SK-N-SH (cell line): ENCODE results near the gene PCDHGA2. TPM values are rescaled to one million over a fixed set of nuclear protein-coding genes. Genes with fewer than 3 reads are reported as not detected.
A peak's percentile ranks its signal among the peaks of the same experiment; 100 is the strongest.

Experiments
- CTCF ChIA-PET: fragments of 300-600, 350-600 bp; formaldehyde crosslinking; extraction: SDS; loops from one replicate; lab custom pipeline; 2021; lab: Yijun Ruan, JAX
- POLR2A ChIA-PET: fragments of 350-600 bp; sonication (Branson Sonifier 250); formaldehyde crosslinking; extraction: SDS; loops from one replicate; lab custom pipeline; 2020; ENCODE audit warnings: antibody characterized with exemption, inconsistent platforms; lab: Yijun Ruan, JAX
- DNase-seq: peaks from one replicate; pipeline ENCODE4 v3.0.0; 2012
- H2AFZ ChIP-seq: fragments of 200-600 bp; sonication (generic); 2 replicates; pipeline ENCODE4 v1.8.1; 2016; ENCODE audit warnings: antibody characterized with exemption, mild to moderate bottlenecking, low read depth
- H3F3A ChIP-seq: fragments of 200-600 bp; sonication (generic); replicated peaks from 2 replicates; pipeline ENCODE3; 2016; ENCODE audit warnings: antibody characterized with exemption, mild to moderate bottlenecking; ENCODE audit not compliant: insufficient read depth
- H3K27ac ChIP-seq, 2 experiments: fragments of 200-500 bp in 1 of 2; fragments of 200-600 bp in 1 of 2; sonication (Bioruptor generic) in 1 of 2; sonication (generic), shearing (Covaris generic) in 1 of 2; 2 replicates each; pipeline versions ENCODE4 v1.5.1 to v1.6.1; 2014 to 2016; ENCODE audit warnings: low read depth in 2 of 2, inconsistent platforms in 1 of 2, low read length in 1 of 2, mild to moderate bottlenecking in 1 of 2, mixed read lengths in 1 of 2
- H3K27me3 ChIP-seq: fragments of 200-600 bp; sonication (generic), shearing (Covaris generic); 2 replicates; pipeline ENCODE4 v1.6.1; 2016; ENCODE audit warnings: mixed run types; ENCODE audit not compliant: insufficient read depth
- H3K36me3 ChIP-seq, 2 experiments: fragments of 200-500 bp in 1 of 2; fragments of 200-600 bp in 1 of 2; sonication (Bioruptor generic) in 1 of 2; sonication (generic) in 1 of 2; replicated peaks in 1 of 2; 2 replicates each; pipeline versions ENCODE3 to v1.5.1; 2014 to 2016; ENCODE audit warnings: low read length in 1 of 2, mild to moderate bottlenecking in 1 of 2; ENCODE audit not compliant: insufficient read depth in 2 of 2, control insufficient read depth in 1 of 2
- H3K4me1 ChIP-seq, 2 experiments: fragments of 200-500 bp in 1 of 2; fragments of 200-600 bp in 1 of 2; sonication (Bioruptor generic) in 1 of 2; sonication (generic), shearing (Covaris generic) in 1 of 2; 2 replicates each; pipeline versions ENCODE4 v1.5.1 to v1.6.1; 2014 to 2016; ENCODE audit warnings: low read depth in 1 of 2, low read length in 1 of 2, mixed run types in 1 of 2; ENCODE audit not compliant: insufficient read depth in 2 of 2, control insufficient read depth in 1 of 2
- H3K4me2 ChIP-seq: fragments of 200-600 bp; sonication (generic), shearing (Covaris generic); 2 replicates; pipeline ENCODE4 v1.6.1; 2017; ENCODE audit warnings: mixed run types
- H3K4me3 ChIP-seq, 2 experiments: fragments of 200-500 bp in 1 of 2; fragments of 200-600 bp in 1 of 2; sonication (Bioruptor generic) in 1 of 2; sonication (generic), shearing (Covaris generic) in 1 of 2; 2 replicates each; pipeline versions ENCODE4 v1.5.1 to v1.8.1; 2014 to 2016; ENCODE audit warnings: low read depth in 2 of 2, inconsistent platforms in 1 of 2, low read length in 1 of 2, mild to moderate bottlenecking in 1 of 2, mixed read lengths in 1 of 2, moderate library complexity in 1 of 2
- H3K79me2 ChIP-seq: fragments of 200-600 bp; sonication (generic); 2 replicates; pipeline ENCODE4 v1.8.1; 2017; ENCODE audit warnings: mild to moderate bottlenecking; ENCODE audit not compliant: insufficient read depth
- H3K9ac ChIP-seq: fragments of 200-600 bp; sonication (generic); 2 replicates; pipeline ENCODE4 v1.6.1; 2017; ENCODE audit warnings: mixed run types
- H3K9me2 ChIP-seq: fragments of 200-600 bp; sonication (generic); 2 replicates; pipeline ENCODE4 v1.6.1; 2017; ENCODE audit warnings: mixed run types
- H3K9me3 ChIP-seq: fragments of 200-600 bp; sonication (generic); 2 replicates; pipeline ENCODE4 v1.6.1; 2017; ENCODE audit warnings: mixed run types, mild to moderate bottlenecking, moderate library complexity
- H4K20me1 ChIP-seq: fragments of 200-600 bp; sonication (generic); 2 replicates; pipeline ENCODE4 v1.6.1; 2017; ENCODE audit warnings: mild to moderate bottlenecking, mixed run types; ENCODE audit not compliant: insufficient read depth
- CHD2 ChIP-seq: fragments of 150-350 bp; IDR thresholded peaks from 2 replicates; pipeline ENCODE4 v1.6.1; 2018; ENCODE audit warnings: low read length; ENCODE audit not compliant: partially characterized antibody
- CTCF ChIP-seq: fragments of 200-600 bp; sonication (generic); IDR thresholded peaks from 2 replicates; pipeline ENCODE4 v1.6.1; 2017; ENCODE audit warnings: antibody characterized with exemption, mild to moderate bottlenecking, moderate library complexity
- ELF1 ChIP-seq: IDR thresholded peaks from 2 replicates; pipeline ENCODE4 v1.4.0; 2012
- EZH2phosphoT487 ChIP-seq: fragments of 200-600 bp; sonication (generic); IDR thresholded peaks from 2 replicates; pipeline ENCODE4 v1.6.1; 2017; ENCODE audit warnings: low read depth, mixed run types, mild to moderate bottlenecking, antibody characterized with exemption, moderate library complexity, borderline replicate concordance
- FOSL2 ChIP-seq: IDR thresholded peaks from 2 replicates; pipeline ENCODE4 v1.4.0; 2012; ENCODE audit warnings: low read depth, mild to moderate bottlenecking, moderate library complexity, borderline replicate concordance
- FOXJ3 ChIP-seq: sonication (generic); formaldehyde crosslinking; IDR thresholded peaks from 2 replicates; pipeline ENCODE4 v1.5.1; 2020; ENCODE audit warnings: mild to moderate bottlenecking, missing genetic modification reagents
- GABPA ChIP-seq: IDR thresholded peaks from 2 replicates; pipeline ENCODE4 v1.4.0; 2012; ENCODE audit warnings: low read depth, mild to moderate bottlenecking
- MAX ChIP-seq: IDR thresholded peaks from 2 replicates; pipeline ENCODE4 v1.4.0; 2012; ENCODE audit warnings: low read depth
- MEF2A ChIP-seq: IDR thresholded peaks from 2 replicates; pipeline ENCODE4 v1.4.0; 2012; ENCODE audit warnings: low read depth, borderline replicate concordance
- RAD21 ChIP-seq: IDR thresholded peaks from 2 replicates; pipeline ENCODE4 v1.6.1; 2012; ENCODE audit warnings: mild to moderate bottlenecking, low read length
- RCOR1 ChIP-seq: fragments of 150-350 bp; IDR thresholded peaks from 2 replicates; pipeline ENCODE4 v1.6.1; 2017; ENCODE audit warnings: antibody characterized with exemption, low read length
- RFX5 ChIP-seq: IDR thresholded peaks from 2 replicates; pipeline ENCODE4 v1.6.1; 2012; ENCODE audit warnings: mild to moderate bottlenecking, improper control_type of control experiment, low read length
- RXRA ChIP-seq: IDR thresholded peaks from 2 replicates; pipeline ENCODE4 v1.4.0; 2012; ENCODE audit warnings: low read depth, mild to moderate bottlenecking, borderline replicate concordance
- SMC3 ChIP-seq: IDR thresholded peaks from 2 replicates; pipeline ENCODE4 v1.6.1; 2012; ENCODE audit warnings: low read depth, low read length, improper control_type of control experiment
- TAF1 ChIP-seq: IDR thresholded peaks from 2 replicates; pipeline ENCODE4 v1.6.1; 2012; ENCODE audit warnings: low read depth, mild to moderate bottlenecking, low read length, moderate library complexity, borderline replicate concordance
- TEAD4 ChIP-seq: IDR thresholded peaks from 2 replicates; pipeline ENCODE4 v1.4.0; 2012; ENCODE audit warnings: mild to moderate bottlenecking, borderline replicate concordance; ENCODE audit not compliant: insufficient read depth
- USF1 ChIP-seq: IDR thresholded peaks from 2 replicates; pipeline ENCODE4 v1.4.0; 2012; ENCODE audit warnings: low read depth, borderline replicate concordance
- USF2 ChIP-seq: fragments of 150-350 bp; IDR thresholded peaks from 2 replicates; pipeline ENCODE4 v1.6.1; 2017; ENCODE audit warnings: antibody characterized with exemption, low read length, low read depth, borderline replicate concordance
- ZBTB33 ChIP-seq: IDR thresholded peaks from 2 replicates; pipeline ENCODE4 v1.4.0; 2012; ENCODE audit warnings: low read depth, borderline replicate concordance
- WGBS: methylation state at CpG from one replicate; pipeline ENCODE4 v1.1.6; 2017; ENCODE audit warnings: low lambda C conversion rate; 5-methylcytosine and 5-hydroxymethylcytosine counted together
- polyA plus RNA-seq, 3 experiments: library from polyadenylated mRNA; depleted of rRNA; stranded (reverse); fragments of >200 nt; gene quantifications; 2 replicates each; pipeline ENCODE4 v1.2.3, GENCODE V29; 2012

PCDHGA2 gene
- polyA plus RNA-seq, 1 of the 3 experiments (the other 2 are of a cell fraction), result 1.4 TPM

- no peak for TF ChIP-seq EZH2phosphoT487
- no peak for TF ChIP-seq GABPA
- no peak for TF ChIP-seq RCOR1
- no peak for TF ChIP-seq CHD2
These were observed 13.0 kb downstream of the PCDHGA2 start (continued) for GRCh38 chr5:141351591-141351990.

- Histone ChIP-seq H3K4me1 (no peaks in the 10 kb centered on the region), H3K4me3 (peak within 1 kb of the TSS in 1 of 2 experiments; percentile 28; a peak in 2 of 4 replicates), H3K27me3 (no peaks in the 10 kb centered on the region), H3F3A (no peaks in the 10 kb centered on the region), H3K4me2 (no peak within 1 kb of the TSS), H3K9me2 (no peaks in the 10 kb centered on the region), H2AFZ (0 out of 2 replicates have a peak within 1 kb of the TSS, but pooled peaks have one; percentile 13), H3K79me2 (no peaks in the 10 kb centered on the region), H3K9ac (no peak within 1 kb of the TSS), H3K27ac (no peak within 1 kb of the TSS), H4K20me1 (no peaks in the 10 kb centered on the region), H3K9me3 (no peaks in the 10 kb centered on the region; the same call in 1 of the 2 replicates), H3K36me3 (no peaks in the 10 kb centered on the region)
- DNase-seq, result no peak
- ChIA-PET POLR2A (interaction anchor here (0.7 kb wide), 1 partner anchor 206 kb away, joined by 3 read pairs; no protein-coding TSS in a partner anchor), CTCF (interaction anchor here (0.8 to 1.7 kb wide), 8 partner anchors 122 to 212 kb away, joined by 3 to 8 read pairs (median 4); partner anchors contain the start of gene PCDHB6)
- 50% methylated on average over 23 of the region's 29 CpGs for WGBS
- TF ChIP-seq GABPA (no peak), CTCF (peak; percentile 59), RXRA (no peak), TAF1 (no peak), ELF1 (no peak), TEAD4 (no peak), MAX (no peak), MEF2A (no peak), RCOR1 (no peak), USF2 (no peak), FOSL2 (no peak), EZH2phosphoT487 (no peak), USF1 (no peak), ZBTB33 (no peak), FOXJ3 (CRISPR knock-in tag) (no peak), RAD21 (0 out of 2 replicates have a peak, but pooled peaks have one; percentile 33), SMC3 (0 out of 2 replicates have a peak, but pooled peaks have one; percentile 11), RFX5 (no peak)
These were observed 16.4 kb downstream of the PCDHGA2 start, which contains the start of gene PCDHGA4 for GRCh38 chr5:141354900-141355469. PCDHGA4 (plus strand) TSS chr5:141355021; CDS start chr5:141355108, 87 bp downstream.
